Smooth muscle cell (in vitro differentiated cells): ENCODE results near the gene MLIP. TPM values are rescaled to one million over a fixed set of nuclear protein-coding genes. Genes with fewer than 3 reads are reported as not detected.

ENCODE experiments used
- DNase-seq: peaks from one replicate; lab custom pipeline; 2025; ENCODE audit not compliant: unreplicated experiment; lab: John Stamatoyannopoulos, UW
- H2AFZ ChIP-seq: fragments of 200-600 bp; sonication (generic); 2 replicates; pipeline ENCODE4 v1.6.0; 2016; ENCODE audit warnings: antibody characterized with exemption, low read depth, mild to moderate bottlenecking
- H3F3A ChIP-seq: fragments of 200-600 bp; sonication (generic); 2 replicates; pipeline ENCODE4 v1.6.0; 2017; ENCODE audit warnings: antibody characterized with exemption, low read depth
- H3K27ac ChIP-seq: fragments of 200-600 bp; sonication (generic); 2 replicates; pipeline ENCODE4 v1.5.1; 2016; ENCODE audit warnings: low read depth, mild to moderate bottlenecking
- H3K27me3 ChIP-seq: fragments of 200-600 bp; sonication (generic); 2 replicates; pipeline ENCODE4 v1.6.1; 2016; ENCODE audit warnings: low read depth, mild to moderate bottlenecking
- H3K36me3 ChIP-seq: fragments of 200-600 bp; sonication (generic); 2 replicates; pipeline ENCODE4 v1.5.1; 2016; ENCODE audit warnings: low read depth
- H3K4me1 ChIP-seq: fragments of 200-600 bp; sonication (generic); 2 replicates; pipeline ENCODE4 v1.5.1; 2016; ENCODE audit warnings: low read depth
- H3K4me2 ChIP-seq: fragments of 200-600 bp; sonication (generic); 2 replicates; pipeline ENCODE4 v1.6.0; 2016; ENCODE audit warnings: mild to moderate bottlenecking
- H3K4me3 ChIP-seq: fragments of 200-600 bp; sonication (generic); 2 replicates; pipeline ENCODE4 v1.5.1; 2016; ENCODE audit warnings: mild to moderate bottlenecking
- H3K79me2 ChIP-seq: fragments of 200-600 bp; sonication (generic); 2 replicates; pipeline ENCODE4 v1.6.0; 2016; ENCODE audit warnings: low read depth, mild to moderate bottlenecking
- H3K9ac ChIP-seq: fragments of 200-600 bp; sonication (generic); 2 replicates; pipeline ENCODE4 v1.6.0; 2016; ENCODE audit warnings: low read depth
- H3K9me3 ChIP-seq: fragments of 200-600 bp; sonication (generic); replicated peaks from 2 replicates; pipeline ENCODE4 v1.5.1; 2016; ENCODE audit warnings: low read depth
- H4K20me1 ChIP-seq: fragments of 200-600 bp; sonication (generic); 2 replicates; pipeline ENCODE4 v1.6.0; 2016; ENCODE audit warnings: low read depth
- WGBS: methylation state at CpG from one replicate; pipeline ENCODE4 v1.1.7; 2016; ENCODE audit warnings: low lambda C conversion rate; 5-methylcytosine and 5-hydroxymethylcytosine counted together
- polyA plus RNA-seq: library from polyadenylated mRNA; unstranded; fragments of >200 nt; fragmentation: Nextera tagmentation; extraction: Ambion mirVana; gene quantifications from 2 replicates; pipeline ENCODE4 v1.2.1, GENCODE V29; 2016
- total RNA-seq: library from RNA; depleted of rRNA; stranded (reverse); fragments of >200 nt; gene quantifications from 2 replicates; pipeline ENCODE4 v1.2.3, GENCODE V29; 2014
- TF ChIP-seq, protein P1 (sequence below): fragments of 200-600 bp; sonication (generic); IDR thresholded peaks from 2 replicates; pipeline ENCODE4 v1.5.1; 2017; ENCODE audit warnings: borderline replicate concordance, mild to moderate bottlenecking, antibody characterized with exemption; ENCODE audit not compliant: insufficient read depth, poor library complexity, severe bottlenecking

Gene MLIP
- total and polyA plus RNA-seq, 2 experiments from 2014 or later, result not detected

- H3K9ac ChIP-seq, result no peak overlapping the region
- H3K79me2 ChIP-seq, result no peaks in the 10 kb centered on the region
- no peaks in the 10 kb centered on the region for H3K36me3 ChIP-seq
- 92% methylated on average over 2 of the region's 2 CpGs for WGBS
- H3K4me3 ChIP-seq, result no peak overlapping the region
- H4K20me1 ChIP-seq, result no peaks in the 10 kb centered on the region
- H3K4me2 ChIP-seq, result no peak overlapping the region
- no peak for DNase-seq
- TF ChIP-seq, protein P1, sequence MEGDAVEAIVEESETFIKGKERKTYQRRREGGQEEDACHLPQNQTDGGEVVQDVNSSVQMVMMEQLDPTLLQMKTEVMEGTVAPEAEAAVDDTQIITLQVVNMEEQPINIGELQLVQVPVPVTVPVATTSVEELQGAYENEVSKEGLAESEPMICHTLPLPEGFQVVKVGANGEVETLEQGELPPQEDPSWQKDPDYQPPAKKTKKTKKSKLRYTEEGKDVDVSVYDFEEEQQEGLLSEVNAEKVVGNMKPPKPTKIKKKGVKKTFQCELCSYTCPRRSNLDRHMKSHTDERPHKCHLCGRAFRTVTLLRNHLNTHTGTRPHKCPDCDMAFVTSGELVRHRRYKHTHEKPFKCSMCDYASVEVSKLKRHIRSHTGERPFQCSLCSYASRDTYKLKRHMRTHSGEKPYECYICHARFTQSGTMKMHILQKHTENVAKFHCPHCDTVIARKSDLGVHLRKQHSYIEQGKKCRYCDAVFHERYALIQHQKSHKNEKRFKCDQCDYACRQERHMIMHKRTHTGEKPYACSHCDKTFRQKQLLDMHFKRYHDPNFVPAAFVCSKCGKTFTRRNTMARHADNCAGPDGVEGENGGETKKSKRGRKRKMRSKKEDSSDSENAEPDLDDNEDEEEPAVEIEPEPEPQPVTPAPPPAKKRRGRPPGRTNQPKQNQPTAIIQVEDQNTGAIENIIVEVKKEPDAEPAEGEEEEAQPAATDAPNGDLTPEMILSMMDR, result no peak
- no peak overlapping the region for H3K27ac ChIP-seq
- H2AFZ ChIP-seq, result no peak overlapping the region
- H3F3A ChIP-seq, result no peaks in the 10 kb centered on the region
- no peaks in the 10 kb centered on the region for H3K4me1 ChIP-seq
- no peaks in the 10 kb centered on the region for H3K9me3 ChIP-seq
- no peaks in the 10 kb centered on the region for H3K27me3 ChIP-seq
Measured at GRCh38 chr6:54132587-54132986, 21.3 kb downstream of the MLIP start.

DNA sequence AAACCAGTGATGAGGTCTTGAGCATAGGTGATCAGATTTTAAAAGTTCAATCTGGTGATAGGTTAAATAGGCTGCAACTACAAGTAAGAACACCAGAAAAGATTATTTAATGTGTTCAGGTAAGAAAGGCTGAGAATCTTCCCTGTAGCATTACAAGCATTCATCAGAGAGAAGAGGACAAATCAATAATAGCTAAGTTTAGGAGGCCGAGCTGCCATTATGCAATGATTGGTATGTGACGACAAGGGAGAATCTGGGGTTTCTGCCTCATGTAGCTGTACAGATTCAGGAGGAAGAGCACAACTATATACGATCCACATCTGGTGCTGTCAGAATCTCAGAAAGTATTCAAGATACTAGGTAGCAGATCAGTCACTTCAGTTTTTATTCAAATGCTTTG lies 21.9 kb downstream of the MLIP start:
- 89% methylated on average over 3 of the region's 3 CpGs for whole genome bisulfite sequencing

GRCh38 chr6:54134935-54135334 lies 23.7 kb downstream of the MLIP start:
- 80% methylated on average over 2 of the region's 2 CpGs for WGBS
- H2AFZ ChIP-seq, result peak overlapping the region; percentile 32
- no peaks in the 10 kb centered on the region for H3K9me3 ChIP-seq
- H3K79me2 ChIP-seq, result no peaks in the 10 kb centered on the region
- H3K27ac ChIP-seq, result no peak overlapping the region
- H3K4me3 ChIP-seq, result no peak overlapping the region
- no peak for DNase-seq
- no peaks in the 10 kb centered on the region for H4K20me1 ChIP-seq
- H3K4me1 ChIP-seq, result no peaks in the 10 kb centered on the region
- H3K27me3 ChIP-seq, result no peaks in the 10 kb centered on the region
- no peaks in the 10 kb centered on the region for H3K36me3 ChIP-seq
- H3K4me2 ChIP-seq, result peak overlapping the region; percentile 46
- no peaks in the 10 kb centered on the region for H3F3A ChIP-seq
- no peak overlapping the region for H3K9ac ChIP-seq
- TF ChIP-seq, protein P1, result no peak

More for the DNA sequence above, 21.9 kb downstream of the MLIP start:
- Histone ChIP-seq H3K36me3 (no peaks in the 10 kb centered on the region), H3K4me3 (no peak overlapping the region), H4K20me1 (no peaks in the 10 kb centered on the region), H3K79me2 (no peaks in the 10 kb centered on the region), H3K4me1 (no peaks in the 10 kb centered on the region), H3K27ac (no peak overlapping the region), H3F3A (no peaks in the 10 kb centered on the region), H2AFZ (peak overlapping the region; percentile 12), H3K27me3 (no peaks in the 10 kb centered on the region), H3K4me2 (no peak overlapping the region), H3K9me3 (no peaks in the 10 kb centered on the region), H3K9ac (no peak overlapping the region)
- no peak for DNase-seq
- TF ChIP-seq, protein P1, result no peak

GRCh38 chr6:54135665-54136369 lies 24.6 kb downstream of the MLIP start:
- Histone ChIP-seq H3K27me3 (no peaks in the 10 kb centered on the region), H3K9me3 (no peaks in the 10 kb centered on the region), H3K9ac (no peak overlapping the region), H3K27ac (no peak overlapping the region), H3K4me3 (no peak overlapping the region), H3K4me2 (peak overlapping the region; percentile 26), H3K4me1 (no peaks in the 10 kb centered on the region), H3K79me2 (no peaks in the 10 kb centered on the region), H3F3A (no peaks in the 10 kb centered on the region), H2AFZ (no peak overlapping the region), H3K36me3 (no peaks in the 10 kb centered on the region), H4K20me1 (no peaks in the 10 kb centered on the region)
- DNase-seq, result no peak
- whole genome bisulfite sequencing, result 90% methylated on average over 2 of the region's 2 CpGs
- TF ChIP-seq, protein P1, result no peak
